H9 (cell line): ENCODE measurements around the gene NPAS2. TPM values are rescaled to one million over a fixed set of nuclear protein-coding genes. Genes with fewer than 3 reads are reported as not detected.

Source experiments
- DNase-seq: peaks from one replicate; pipeline ENCODE4 v3.0.0-alpha.2; 2017
- H2AFZ ChIP-seq: one replicate; pipeline ENCODE4 v1.6.1; 2013; ENCODE audit warnings: mild to moderate bottlenecking, low read length, control low read depth, moderate library complexity
- H2AK5ac ChIP-seq: 2 replicates; pipeline ENCODE4 v1.6.1; 2013; ENCODE audit warnings: low read length, control low read depth, mixed read lengths; ENCODE audit not compliant: insufficient read length
- H2BK120ac ChIP-seq: one replicate; pipeline ENCODE4 v1.6.1; 2013; ENCODE audit warnings: low read depth, mild to moderate bottlenecking, low read length, control low read depth, inconsistent platforms; ENCODE audit not compliant: poor library complexity, severe bottlenecking
- H2BK12ac ChIP-seq: 2 replicates; pipeline ENCODE4 v1.6.1; 2013; ENCODE audit warnings: low read length, control low read depth, mixed read lengths, low read depth; ENCODE audit not compliant: insufficient read length
- H2BK15ac ChIP-seq: 2 replicates; pipeline ENCODE4 v1.6.1; 2013; ENCODE audit warnings: low read depth, low read length, control low read depth
- H2BK20ac ChIP-seq: one replicate; pipeline ENCODE4 v1.6.1; 2013; ENCODE audit warnings: low read depth, mild to moderate bottlenecking, low read length, control low read depth, inconsistent platforms; ENCODE audit not compliant: poor library complexity, severe bottlenecking
- H2BK5ac ChIP-seq: 2 replicates; pipeline ENCODE4 v1.6.1; 2013; ENCODE audit warnings: low read length, control low read depth, mixed read lengths; ENCODE audit not compliant: insufficient read length
- H3K14ac ChIP-seq: 2 replicates; pipeline ENCODE4 v1.6.1; 2013; ENCODE audit warnings: low read length, control low read depth; ENCODE audit not compliant: insufficient read depth
- H3K18ac ChIP-seq: 2 replicates; pipeline ENCODE4 v1.6.1; 2013; ENCODE audit warnings: low read depth, mild to moderate bottlenecking, mixed read lengths, low read length, control low read depth; ENCODE audit not compliant: insufficient read length
- H3K23ac ChIP-seq: 2 replicates; pipeline ENCODE4 v1.6.1; 2013; ENCODE audit warnings: low read length, control low read depth, mixed read lengths, low read depth; ENCODE audit not compliant: insufficient read length
- H3K23me2 ChIP-seq: 2 replicates; pipeline ENCODE4 v1.6.1; 2013; ENCODE audit warnings: low read depth, mild to moderate bottlenecking, mixed read lengths, low read length, control low read depth; ENCODE audit not compliant: insufficient read length, poor library complexity, severe bottlenecking
- H3K27ac ChIP-seq: 2 replicates; pipeline ENCODE4 v1.5.1; 2013; ENCODE audit warnings: low read length, control low read depth, mixed read lengths, low read depth; ENCODE audit not compliant: insufficient read length
- H3K27me3 ChIP-seq: 2 replicates; pipeline ENCODE4 v1.6.1; 2013; ENCODE audit warnings: low read length, control low read depth, inconsistent platforms; ENCODE audit not compliant: insufficient read depth
- H3K4ac ChIP-seq: 2 replicates; pipeline ENCODE4 v1.6.1; 2013; ENCODE audit warnings: low read depth, mild to moderate bottlenecking, control low read depth, inconsistent platforms, low read length, moderate library complexity
- H3K4me1 ChIP-seq: 2 replicates; pipeline ENCODE4 v1.6.1; 2013; ENCODE audit warnings: low read length, control low read depth, inconsistent platforms; ENCODE audit not compliant: insufficient read depth
- H3K4me2 ChIP-seq: 2 replicates; pipeline ENCODE4 v1.6.1; 2013; ENCODE audit warnings: low read length, control low read depth, mixed read lengths; ENCODE audit not compliant: insufficient read length, insufficient read depth
- H3K56ac ChIP-seq: 2 replicates; pipeline ENCODE4 v1.6.1; 2013; ENCODE audit warnings: low read depth, mild to moderate bottlenecking, mixed read lengths, low read length, control low read depth; ENCODE audit not compliant: insufficient read length
- H3K79me1 ChIP-seq: 2 replicates; pipeline ENCODE4 v1.6.1; 2013; ENCODE audit warnings: low read depth, mild to moderate bottlenecking, moderate library complexity, low read length, control low read depth, inconsistent platforms; ENCODE audit not compliant: insufficient read depth, poor library complexity, severe bottlenecking
- H3K79me2 ChIP-seq: 2 replicates; pipeline ENCODE4 v1.6.1; 2013; ENCODE audit warnings: low read length, control low read depth, inconsistent platforms; ENCODE audit not compliant: insufficient read depth
- H3K9ac ChIP-seq: 2 replicates; pipeline ENCODE4 v1.6.1; 2013; ENCODE audit warnings: low read length, control low read depth, mixed read lengths; ENCODE audit not compliant: insufficient read length; ENCODE audit errors: extremely low read depth
- H3K9me3 ChIP-seq: one replicate; pipeline ENCODE4 v1.6.1; 2013; ENCODE audit warnings: low read depth, low read length, inconsistent platforms; ENCODE audit not compliant: control insufficient read depth
- H3T11ph ChIP-seq: one replicate; pipeline ENCODE4 v1.6.1; 2013; ENCODE audit warnings: mild to moderate bottlenecking, low read length, control low read depth, inconsistent platforms
- H4K20me1 ChIP-seq: one replicate; pipeline ENCODE4 v1.6.1; 2013; ENCODE audit not compliant: control insufficient read depth, insufficient read length, insufficient read depth
- H4K5ac ChIP-seq: 2 replicates; pipeline ENCODE4 v1.6.1; 2013; ENCODE audit warnings: low read depth, mild to moderate bottlenecking, mixed read lengths, low read length, control low read depth; ENCODE audit not compliant: insufficient read length
- H4K8ac ChIP-seq: replicated peaks from 2 replicates; pipeline ENCODE4 v1.6.1; 2013; ENCODE audit warnings: low read length, control low read depth, mixed read lengths, low read depth; ENCODE audit not compliant: insufficient read length
- H4K91ac ChIP-seq: 2 replicates; pipeline ENCODE4 v1.6.1; 2013; ENCODE audit warnings: low read depth, mild to moderate bottlenecking, moderate library complexity, mixed read lengths, low read length, control low read depth; ENCODE audit not compliant: insufficient read length
- H3K27ac Mint-ChIP-seq, 3 experiments: 2 replicates in 2 of 3; 3 replicates in 1 of 3; pipeline ENCODE4 v1.8.0; 2020 to 2021; ENCODE audit warnings: mixed read lengths in 3 of 3, mild to moderate bottlenecking in 1 of 3, moderate library complexity in 1 of 3
- H3K27me3 Mint-ChIP-seq: 2 replicates; pipeline ENCODE4 v1.8.0; 2021; ENCODE audit warnings: low read depth, mild to moderate bottlenecking, moderate library complexity, mixed read lengths
- H3K36me3 Mint-ChIP-seq, 3 experiments: 2 replicates in 2 of 3; 3 replicates in 1 of 3; pipeline ENCODE4 v1.8.0; 2020 to 2021; ENCODE audit warnings: low read depth in 3 of 3, mixed read lengths in 3 of 3; ENCODE audit not compliant: insufficient read depth in 1 of 3
- H3K4me1 Mint-ChIP-seq, 2 experiments: 2 replicates each; pipeline ENCODE4 v1.8.0; 2020; ENCODE audit warnings: mixed read lengths in 2 of 2
- H3K4me3 Mint-ChIP-seq, 2 experiments: 2 replicates in 1 of 2; 3 replicates in 1 of 2; pipeline ENCODE4 v1.8.0; 2020 to 2021; ENCODE audit warnings: mild to moderate bottlenecking in 2 of 2, mixed read lengths in 2 of 2, moderate library complexity in 1 of 2
- H3K9me3 Mint-ChIP-seq, 2 experiments: 2 replicates in 1 of 2; 3 replicates in 1 of 2; pipeline ENCODE4 v1.8.0; 2020; ENCODE audit warnings: mild to moderate bottlenecking in 2 of 2, mixed read lengths in 2 of 2, moderate library complexity in 1 of 2
- CTCF ChIP-seq: fragments of 200-600 bp; sonication (generic); conservative IDR thresholded peaks from 3 replicates; pipeline ENCODE4 v1.8.0; 2021; ENCODE audit warnings: antibody characterized with exemption, mild to moderate bottlenecking
- WGBS: extraction: QIAGEN DNeasy Blood & Tissue Kit; methylation state at CpG from one replicate; pipeline ENCODE4 v1.1.7; 2013; ENCODE audit warnings: missing lambda C conversion rate, low lambda C conversion rate, mixed read lengths; ENCODE audit not compliant: insufficient read length; ENCODE audit errors: extremely low coverage; 5-methylcytosine and 5-hydroxymethylcytosine counted together
- total RNA-seq: library from RNA; stranded (reverse); gene quantifications from 2 replicates; pipeline ENCODE4 v1.2.1, GENCODE V29; 2021

Gene NPAS2
- total RNA-seq, 1 experiment from 2014 or later, result 1.3 TPM

GRCh38 chr2:101014264-101014857, 194.4 kb downstream of the NPAS2 start:
- WGBS, result no CpG with 5 or more reads among the region's 6 CpGs
- Histone ChIP-seq H3K14ac (no peak overlapping the region), H2BK20ac (no peak overlapping the region), H4K91ac (no peak overlapping the region), H4K8ac (no peak overlapping the region), H3K9ac (no peak overlapping the region), H3K56ac (no peak overlapping the region), H2AFZ (no peak overlapping the region), H3T11ph (no peak overlapping the region), H2BK15ac (no peak overlapping the region), H3K23me2 (no peaks in the 10 kb centered on the region), H2BK12ac (no peak overlapping the region), H3K4ac (no peak overlapping the region), H3K4me1 (no peaks in the 10 kb centered on the region), H3K79me2 (no peaks in the 10 kb centered on the region), H3K23ac (no peak overlapping the region), H3K79me1 (no peaks in the 10 kb centered on the region), H3K18ac (no peak overlapping the region), H3K27ac (no peak overlapping the region), H3K27me3 (no peaks in the 10 kb centered on the region), H3K4me2 (no peak overlapping the region), H2BK120ac (no peak overlapping the region), H4K20me1 (no peaks in the 10 kb centered on the region), H2AK5ac (no peak overlapping the region), H2BK5ac (no peak overlapping the region), H4K5ac (no peak overlapping the region), H3K9me3 (no peaks in the 10 kb centered on the region)
- H3K27me3 Mint-ChIP-seq, result no peaks in the 10 kb centered on the region; the same call in 1 of the 2 replicates
- 0 out of 5 replicates have a peak, but pooled peaks cover 0 to 2% of the 10 kb centered on the region in 2 experiments for H3K9me3 Mint-ChIP-seq
- H3K4me1 Mint-ChIP-seq, result peaks cover 0 to 2% of the 10 kb centered on the region in 2 experiments; a peak in 2 of 4 replicates
- no peak overlapping the region for H3K27ac Mint-ChIP-seq
- DNase-seq, result no peak
- no peak for TF ChIP-seq CTCF
- no peak overlapping the region for H3K4me3 Mint-ChIP-seq
- peaks cover 30 to 57% (median 55%) of the 10 kb centered on the region in 3 experiments for H3K36me3 Mint-ChIP-seq
